GM21360 (cell line): ENCODE measurements around the gene THAP3.

Experiments used
- ATAC-seq: cut with Tn5 transposase; IDR thresholded peaks from one replicate; pipeline ENCODE4 v1.9.1; 2021; ENCODE audit warnings: mild to moderate bottlenecking, moderate library complexity; ENCODE audit not compliant: unreplicated experiment

THAP3 gene

GRCh38 chr1:6666696-6667095 lies 42.0 kb downstream of the THAP3 start:
- ATAC-seq: no peak

DNA sequence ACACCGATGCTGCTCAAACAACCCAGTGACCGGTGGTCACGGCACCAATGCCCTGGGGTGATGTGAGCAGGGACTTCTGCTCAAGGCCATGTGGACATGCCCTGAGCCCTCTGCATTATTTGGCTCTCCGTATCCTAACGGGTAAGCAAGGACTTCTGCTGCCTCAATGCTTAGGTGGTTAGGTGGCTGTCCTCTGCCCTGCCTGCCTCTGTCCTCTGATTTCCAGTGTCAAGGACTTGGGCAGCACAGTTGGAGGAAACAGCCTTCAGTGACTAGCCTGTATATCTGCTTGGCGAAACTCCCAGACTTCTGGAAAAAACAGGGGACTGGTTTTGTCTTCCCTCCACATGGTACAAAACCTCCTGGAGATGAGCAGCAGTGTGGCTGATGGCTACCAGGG lies 42.5 kb downstream of the THAP3 start:
- ATAC-seq: no peak

DNA sequence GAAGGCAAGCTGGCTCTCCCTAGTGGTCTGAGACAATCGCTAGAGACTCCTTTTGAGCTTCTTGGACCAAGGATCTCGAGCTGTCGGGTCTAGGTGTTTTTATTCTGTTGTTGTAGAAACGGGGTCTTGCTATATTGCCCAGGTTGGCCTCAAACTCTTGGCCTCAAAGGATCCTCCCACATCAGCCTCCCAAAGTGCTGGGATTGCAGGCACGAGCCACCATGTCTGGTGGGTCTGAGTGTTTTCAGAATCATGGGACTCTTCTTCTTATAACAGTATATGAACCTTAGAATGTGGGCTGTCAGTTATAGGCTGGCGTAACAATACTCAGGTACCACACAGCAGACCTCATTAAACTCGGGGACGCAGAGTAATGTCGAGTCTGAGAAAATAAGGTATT lies 43.8 kb downstream of the THAP3 start:
- no peak for ATAC-seq

DNA sequence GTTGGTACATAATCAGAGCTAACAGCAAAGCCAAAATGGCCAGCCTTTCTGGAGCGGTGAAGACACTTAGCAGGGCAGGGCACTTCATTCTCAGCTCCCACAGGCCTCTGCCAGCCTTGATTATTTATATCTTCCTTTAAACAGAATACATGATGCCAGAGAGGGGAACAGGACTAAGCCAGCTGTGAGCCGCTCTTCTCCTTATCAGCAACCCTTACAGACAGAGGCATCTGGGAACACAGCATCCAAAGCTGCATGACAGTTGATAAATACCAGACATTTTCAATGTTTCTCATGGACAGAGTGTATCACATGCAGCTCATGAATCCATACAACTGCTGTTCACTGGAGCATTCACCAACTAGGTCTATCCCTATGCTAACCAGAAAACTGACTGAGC lies 47.9 kb downstream of the THAP3 start:
- no peak for ATAC-seq

- ATAC-seq: no peak
These were observed 49.2 kb downstream of the THAP3 start for GRCh38 chr1:6673816-6674398.

GRCh38 chr1:6674771-6675170 lies 50.1 kb downstream of the THAP3 start:
- no peak for ATAC-seq

GRCh38 chr1:6675941-6676340 lies 51.3 kb downstream of the THAP3 start:
- ATAC-seq: no peak
